ENCODE results near the gene CCDC134. TPM values are rescaled to one million over a fixed set of nuclear protein-coding genes. Genes with fewer than 3 reads are reported as not detected.

The CCDC134 gene
- total and polyA plus RNA-seq, 2 donors = 2.4 to 15.0 TPM

Other genes starting within 250 kb of the CCDC134 start
- gene CSDC2, start 239.7 kb upstream of the CCDC134 start, total RNA-seq = 1.1 TPM
- 15.1 TPM for gene CSDC2, start 239.7 kb upstream of the CCDC134 start, polyA plus RNA-seq
- gene PMM1, start 210.8 kb upstream of the CCDC134 start, total RNA-seq = 8.8 TPM
- gene PMM1, start 210.8 kb upstream of the CCDC134 start, polyA plus RNA-seq = 63.2 TPM
- 12.7 TPM for gene DESI1, start 179.6 kb upstream of the CCDC134 start, total RNA-seq
- 14.5 TPM for gene DESI1, start 179.6 kb upstream of the CCDC134 start, polyA plus RNA-seq
- 199 TPM for gene XRCC6, start 179.4 kb upstream of the CCDC134 start, total RNA-seq
- 195 TPM for gene XRCC6, start 179.4 kb upstream of the CCDC134 start, polyA plus RNA-seq
- 41.3 TPM for gene SNU13, start 111.8 kb upstream of the CCDC134 start, total RNA-seq
- gene SNU13, start 111.8 kb upstream of the CCDC134 start, polyA plus RNA-seq = 137 TPM
- gene MEI1, start 101.2 kb upstream of the CCDC134 start, total RNA-seq = 0.95 TPM
- gene MEI1, start 101.2 kb upstream of the CCDC134 start, polyA plus RNA-seq = 1.3 TPM
- gene SREBF2, start 32.4 kb downstream of the CCDC134 start, total RNA-seq = 49.7 TPM
- gene SREBF2, start 32.4 kb downstream of the CCDC134 start, polyA plus RNA-seq = 51.3 TPM
- not detected for gene SHISA8, start 114.4 kb downstream of the CCDC134 start, total RNA-seq
- gene SHISA8, start 114.4 kb downstream of the CCDC134 start, polyA plus RNA-seq = not detected
- gene TNFRSF13C, start 126.1 kb downstream of the CCDC134 start, total RNA-seq = 0.53 TPM
- gene TNFRSF13C, start 126.1 kb downstream of the CCDC134 start, polyA plus RNA-seq = 0.06 TPM
- 6.2 TPM for gene CENPM, start 146.5 kb downstream of the CCDC134 start, total RNA-seq
- gene CENPM, start 146.5 kb downstream of the CCDC134 start, polyA plus RNA-seq = 1.1 TPM
- 1.7 TPM for gene SEPTIN3, start 168.8 kb downstream of the CCDC134 start, total RNA-seq
- gene SEPTIN3, start 168.8 kb downstream of the CCDC134 start, polyA plus RNA-seq = 0.49 TPM
- 5.2 TPM for gene WBP2NL, start 198.1 kb downstream of the CCDC134 start, total RNA-seq
- 0.98 TPM for gene WBP2NL, start 198.1 kb downstream of the CCDC134 start, polyA plus RNA-seq